GM12878 (cell line): ENCODE measurements around the gene MST1R. TPM values are rescaled to one million over a fixed set of nuclear protein-coding genes. Genes with fewer than 3 reads are reported as not detected.
"Not testable (repeated sequence)": the region's sequence is repeated elsewhere in the genome, so short reads cannot be mapped to it uniquely, and the experiment has no call there.

Source experiments
- ATAC-seq: fragments of 200-7000 bp; cut with Tn5 transposase; 3 replicates; pipeline ENCODE4 v1.9.1; 2020; ENCODE audit warnings: mild to moderate bottlenecking, moderate library complexity
- BruUV-seq: library from RNA; stranded (reverse); fragments of 400-500 nt; replicated peaks from 2 replicates; lab custom pipeline; 2021; lab: Mats Ljungman, UMichigan
- CTCF ChIA-PET: fragments of 300-600 bp; sonication (Branson Sonifier 250); formaldehyde crosslinking; extraction: SDS; loops from one replicate; lab custom pipeline; 2021; ENCODE audit warnings: inconsistent platforms; lab: Yijun Ruan, JAX
- POLR2A ChIA-PET: fragments of 350-600 bp; formaldehyde crosslinking; extraction: SDS; loops from one replicate; lab custom pipeline; 2021; ENCODE audit warnings: inconsistent platforms; lab: Charles Lee
- RAD21 ChIA-PET: fragments of 300-600 bp; sonication (Branson Sonifier 250); formaldehyde crosslinking; loops from one replicate; lab custom pipeline; 2023; ENCODE audit warnings: antibody characterized with exemption; ENCODE audit not compliant: unreplicated experiment; lab: Charles Lee
- SMC1A ChIA-PET: fragments of 300-600 bp; sonication (Branson Sonifier 250); formaldehyde crosslinking; loops from one replicate; lab custom pipeline; 2023; ENCODE audit not compliant: unreplicated experiment, uncharacterized antibody; lab: Charles Lee
- DNase-seq: peaks from one replicate; pipeline ENCODE4 v3.0.0-alpha.2; 2011; ENCODE audit warnings: low read depth, low spot score
- FAIRE-seq: peaks from 3 replicates; lab custom pipeline; 2011; peaks lifted over from hg19 to GRCh38; lab: Jason Lieb, UNC
- H2AFZ ChIP-seq: 2 replicates; pipeline ENCODE4 v1.6.0; 2011; ENCODE audit warnings: low read depth, low read length, control low read depth; ENCODE audit not compliant: control insufficient read depth
- H3K27ac ChIP-seq: 2 replicates; pipeline ENCODE4 v1.5.1; 2011; ENCODE audit warnings: control low read depth; ENCODE audit not compliant: control insufficient read depth, insufficient read depth
- H3K27me3 ChIP-seq, 2 experiments: replicated peaks in 1 of 2; 2 replicates each; pipeline versions ENCODE4 v1.6.0 to v1.6.1; 2011; ENCODE audit warnings: low read length in 1 of 2; ENCODE audit not compliant: control insufficient read depth in 2 of 2, insufficient read depth in 2 of 2
- H3K36me3 ChIP-seq, 2 experiments: 2 replicates each; pipeline ENCODE4 v1.5.1; 2011; ENCODE audit warnings: low read length in 1 of 2; ENCODE audit not compliant: control insufficient read depth in 2 of 2, insufficient read depth in 2 of 2
- H3K4me1 ChIP-seq: 2 replicates; pipeline ENCODE4 v1.6.1; 2011; ENCODE audit warnings: mild to moderate bottlenecking, low read length, moderate library complexity, mixed read lengths; ENCODE audit not compliant: control insufficient read depth, insufficient read depth
- H3K4me2 ChIP-seq: 2 replicates; pipeline ENCODE4 v1.6.0; 2011; ENCODE audit warnings: control low read depth; ENCODE audit not compliant: control insufficient read depth, insufficient read depth
- H3K4me3 ChIP-seq: fragments of 200-600 bp; sonication (generic); 2 replicates; pipeline ENCODE4 v1.5.1; 2016
- H3K79me2 ChIP-seq: 2 replicates; pipeline ENCODE4 v1.6.0; 2011; ENCODE audit warnings: low read length; ENCODE audit not compliant: control insufficient read depth, insufficient read depth
- H3K9ac ChIP-seq: 2 replicates; pipeline ENCODE4 v1.8.0; 2011; ENCODE audit warnings: low read length, control low read depth, mixed read lengths; ENCODE audit not compliant: control insufficient read depth, insufficient read depth
- H3K9me3 ChIP-seq: replicated peaks from 3 replicates; pipeline ENCODE4 v1.5.1; 2011; ENCODE audit warnings: mild to moderate bottlenecking, low read length; ENCODE audit not compliant: control insufficient read depth, insufficient read depth
- H4K20me1 ChIP-seq: 2 replicates; pipeline ENCODE4 v1.6.0; 2011; ENCODE audit not compliant: control insufficient read depth, insufficient read depth
- EGR1 ChIP-seq, 2 experiments: IDR thresholded peaks; 1 replicate in 1 of 2; 2 replicates in 1 of 2; pipeline ENCODE4 v1.6.1; 2011 to 2012; ENCODE audit warnings: low read depth in 2 of 2, low read length in 2 of 2, borderline replicate concordance in 1 of 2, mild to moderate bottlenecking in 1 of 2, moderate library complexity in 1 of 2
- NRF1 ChIP-seq: conservative IDR thresholded peaks from 2 replicates; pipeline ENCODE4 v1.6.1; 2011; ENCODE audit warnings: mild to moderate bottlenecking, low read depth, low read length, improper control_type of control experiment
- SMAD5 ChIP-seq: IDR thresholded peaks from 2 replicates; pipeline ENCODE4 v1.6.1; 2016; ENCODE audit warnings: antibody characterized with exemption, low read depth
- TARDBP ChIP-seq: IDR thresholded peaks from 2 replicates; pipeline ENCODE4 v1.6.1; 2016; ENCODE audit warnings: borderline replicate concordance
- ZBTB4 ChIP-seq: fragments of 450-650 bp; formaldehyde crosslinking; IDR thresholded peaks from 2 replicates; pipeline ENCODE4 v1.4.0; 2022; ENCODE audit warnings: mild to moderate bottlenecking, moderate library complexity
- ZNF24 ChIP-seq: fragments of 450-650 bp; IDR thresholded peaks from 2 replicates; pipeline ENCODE4 v1.6.1; 2017; ENCODE audit warnings: antibody characterized with exemption, mild to moderate bottlenecking
- ZSCAN29 ChIP-seq: fragments of 450-650 bp; IDR thresholded peaks from 2 replicates; pipeline ENCODE4 v1.6.1; 2017; ENCODE audit warnings: mild to moderate bottlenecking, moderate library complexity
- WGBS: methylation state at CpG from one replicate; pipeline ENCODE4 v1.1.6; 2016; ENCODE audit warnings: low lambda C conversion rate; ENCODE audit not compliant: insufficient replicate concordance, insufficient coverage; ENCODE audit errors: missing lambda C conversion rate; 5-methylcytosine and 5-hydroxymethylcytosine counted together
- in situ Hi-C: fragments of 300-500 bp; cut with MboI; formaldehyde crosslinking; loops from 9 replicates; pipeline ENCODE4 v1.14.3; 2018; ENCODE audit warnings: mixed read lengths
- intact Hi-C: fragments of 100-400 bp; cut with micrococcal nuclease; formaldehyde crosslinking; loops from one replicate; pipeline ENCODE4 v1.14.2; 2022; ENCODE audit not compliant: unreplicated experiment
- polyA plus RNA-seq, 11 experiments: library from polyadenylated mRNA; depleted of rRNA in 4 of 11; unstranded in 6 of 11; stranded (reverse) in 5 of 11; fragments of >200 nt; fragmentation: Nextera tagmentation in 4 of 11; fragmentation: Illumina TruSeq in 1 of 11; extraction: Ambion mirVana in 4 of 11; extraction: Trizol in 1 of 11; gene quantifications; 1 replicate in 1 of 11; 2 replicates in 10 of 11; pipeline versions ENCODE4 v1.2.1 to v1.2.3, GENCODE V29; 2011 to 2016; ENCODE audit warnings: inconsistent platforms in 2 of 11, missing spikeins in 2 of 11, low read depth in 1 of 11
- total RNA-seq, 4 experiments: library from RNA; depleted of rRNA in 3 of 4; stranded (reverse); fragments of >200 nt in 3 of 4; fragmentation: Illumina TruSeq in 1 of 4; extraction: Trizol in 1 of 4; gene quantifications; 2 replicates each; pipeline versions ENCODE4 v1.2.1 to v1.2.3, GENCODE V29; 2013 to 2021

The MST1R gene
- total and polyA plus RNA-seq, 10 of the 15 experiments (the other 5 are each of a cell fraction or from before 2014, with no cell fraction given) = 0.40 to 5.6 (median 1.2) TPM

GRCh38 chr3:49925485-49925884, 21.8 kb upstream of the MST1R start (continued):
- TF ChIP-seq ZBTB4 (CRISPR knock-in tag) (no peak), EGR1 (IDR thresholded peaks at IDR 0.05; ENCODE audit: borderline replicate concordance in 1 of 2, low read depth in 2 of 2, low read length in 2 of 2) (no peak), ZNF24 (no peak), NRF1 (no peak), ZSCAN29 (no peak)

- no peaks in the 10 kb centered on the region for H3K9me3 ChIP-seq
- H3K36me3 ChIP-seq = no peaks in the 10 kb centered on the region
- intact Hi-C loops = no loop called here
- H3K4me2 ChIP-seq = no peak overlapping the region
- BruUV-seq = no TSS peak
- FAIRE-seq (no peak), ATAC-seq (no peak), DNase-seq (no peak)
- no peaks in the 10 kb centered on the region for H4K20me1 ChIP-seq
- no peak overlapping the region for H3K27ac ChIP-seq
- TF ChIP-seq TARDBP (no peak), SMAD5 (no peak)
- H3K4me1 ChIP-seq = no peaks in the 10 kb centered on the region; the same call in 1 of the 2 replicates
- WGBS = 69% methylated on average over 2 of the region's 2 CpGs
- H2AFZ ChIP-seq = no peak overlapping the region
- SMC1A ChIA-PET = interaction anchor here (0.8 to 1.0 kb wide), 2 partner anchors 24 to 51 kb away, joined by 3 to 4 read pairs; no protein-coding TSS in a partner anchor
- H3K27me3 ChIP-seq = no peaks in the 10 kb centered on the region
- no peaks in the 10 kb centered on the region for H3K79me2 ChIP-seq
- H3K9ac ChIP-seq = no peak overlapping the region
- POLR2A ChIA-PET = interaction anchor here (0.6 to 1.7 kb wide), 2 partner anchors 9 to 579 kb away, joined by 3 to 7 read pairs; no protein-coding TSS in a partner anchor
- RAD21 ChIA-PET = no interaction called here
- CTCF ChIA-PET = interaction anchor here (1.1 to 2.5 kb wide), 2 partner anchors 15 to 18 kb away, joined by 3 to 7 read pairs; no protein-coding TSS in a partner anchor
- in situ Hi-C loops = no loop called here
- no peak overlapping the region for H3K4me3 ChIP-seq
Measured at GRCh38 chr3:49924683-49925082, 21.0 kb upstream of the MST1R start.

- in situ Hi-C loops, RAD21 ChIA-PET, intact Hi-C loops, H3K9ac ChIP-seq, DNase-seq, H3K27ac ChIP-seq, H3K4me1 ChIP-seq, H3K9me3 ChIP-seq, H3K4me3 ChIP-seq, H3K27me3 ChIP-seq, H3K79me2 ChIP-seq, H2AFZ ChIP-seq, BruUV-seq, H3K36me3 ChIP-seq, H4K20me1 ChIP-seq, H3K4me2 ChIP-seq, FAIRE-seq, POLR2A ChIA-PET: not testable (repeated sequence)
- ChIA-PET SMC1A (interaction anchor here (0.6 to 1.4 kb wide), 3 partner anchors 12 to 343 kb away, joined by 3 to 4 read pairs (median 3); partner anchors contain the start of gene MON1A), CTCF (interaction anchor here (0.6 to 1.5 kb wide), 4 partner anchors 12 to 336 kb away, joined by 3 to 7 read pairs (median 3); partner anchors contain the start of gene MON1A)
- ATAC-seq = peak; percentile 48; the same call in 2 of the 3 replicates
- 93% methylated on average over 19 of the region's 19 CpGs for WGBS
Measured at GRCh38 chr3:49917806-49918590, 14.3 kb upstream of the MST1R start.
